Panc1 (cell line): ENCODE results near the gene LY9.

Source experiments
- TF ChIP-seq, protein P1 (sequence below): fragments of 450-650 bp; IDR thresholded peaks from 2 replicates; pipeline ENCODE4 v1.5.1; 2017; ENCODE audit warnings: mild to moderate bottlenecking
- TF ChIP-seq, protein P2 (sequence below), 2 experiments: IDR thresholded peaks; 2 replicates each; pipeline ENCODE4 v1.6.1; 2011 to 2012; ENCODE audit warnings: low read depth in 2 of 2, control low read depth in 1 of 2, low read length in 1 of 2, mild to moderate bottlenecking in 1 of 2, moderate library complexity in 1 of 2; ENCODE audit not compliant: insufficient read depth in 1 of 2

DNA sequence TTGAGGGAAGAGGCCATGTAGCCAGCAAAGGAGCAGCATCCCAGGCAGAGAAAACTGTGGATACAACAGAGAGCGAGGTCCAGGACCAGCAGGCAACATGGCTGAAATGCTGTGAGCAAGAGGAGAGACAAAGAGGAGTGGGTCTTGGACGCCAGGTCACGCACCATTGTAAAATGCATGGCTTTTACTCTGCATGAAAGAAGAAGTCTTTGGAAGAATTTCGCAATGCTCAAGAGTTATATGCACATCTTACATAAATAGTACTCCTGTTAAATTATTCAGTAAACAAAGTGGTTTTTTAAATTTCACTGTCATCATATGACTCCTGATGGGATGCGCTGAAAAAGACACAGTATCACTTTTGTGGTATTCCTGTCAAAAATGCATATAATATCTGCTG lies 63.2 kb downstream of the LY9 start:
- TF ChIP-seq, protein P1, sequence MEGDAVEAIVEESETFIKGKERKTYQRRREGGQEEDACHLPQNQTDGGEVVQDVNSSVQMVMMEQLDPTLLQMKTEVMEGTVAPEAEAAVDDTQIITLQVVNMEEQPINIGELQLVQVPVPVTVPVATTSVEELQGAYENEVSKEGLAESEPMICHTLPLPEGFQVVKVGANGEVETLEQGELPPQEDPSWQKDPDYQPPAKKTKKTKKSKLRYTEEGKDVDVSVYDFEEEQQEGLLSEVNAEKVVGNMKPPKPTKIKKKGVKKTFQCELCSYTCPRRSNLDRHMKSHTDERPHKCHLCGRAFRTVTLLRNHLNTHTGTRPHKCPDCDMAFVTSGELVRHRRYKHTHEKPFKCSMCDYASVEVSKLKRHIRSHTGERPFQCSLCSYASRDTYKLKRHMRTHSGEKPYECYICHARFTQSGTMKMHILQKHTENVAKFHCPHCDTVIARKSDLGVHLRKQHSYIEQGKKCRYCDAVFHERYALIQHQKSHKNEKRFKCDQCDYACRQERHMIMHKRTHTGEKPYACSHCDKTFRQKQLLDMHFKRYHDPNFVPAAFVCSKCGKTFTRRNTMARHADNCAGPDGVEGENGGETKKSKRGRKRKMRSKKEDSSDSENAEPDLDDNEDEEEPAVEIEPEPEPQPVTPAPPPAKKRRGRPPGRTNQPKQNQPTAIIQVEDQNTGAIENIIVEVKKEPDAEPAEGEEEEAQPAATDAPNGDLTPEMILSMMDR = no peak
- TF ChIP-seq, protein P2, sequence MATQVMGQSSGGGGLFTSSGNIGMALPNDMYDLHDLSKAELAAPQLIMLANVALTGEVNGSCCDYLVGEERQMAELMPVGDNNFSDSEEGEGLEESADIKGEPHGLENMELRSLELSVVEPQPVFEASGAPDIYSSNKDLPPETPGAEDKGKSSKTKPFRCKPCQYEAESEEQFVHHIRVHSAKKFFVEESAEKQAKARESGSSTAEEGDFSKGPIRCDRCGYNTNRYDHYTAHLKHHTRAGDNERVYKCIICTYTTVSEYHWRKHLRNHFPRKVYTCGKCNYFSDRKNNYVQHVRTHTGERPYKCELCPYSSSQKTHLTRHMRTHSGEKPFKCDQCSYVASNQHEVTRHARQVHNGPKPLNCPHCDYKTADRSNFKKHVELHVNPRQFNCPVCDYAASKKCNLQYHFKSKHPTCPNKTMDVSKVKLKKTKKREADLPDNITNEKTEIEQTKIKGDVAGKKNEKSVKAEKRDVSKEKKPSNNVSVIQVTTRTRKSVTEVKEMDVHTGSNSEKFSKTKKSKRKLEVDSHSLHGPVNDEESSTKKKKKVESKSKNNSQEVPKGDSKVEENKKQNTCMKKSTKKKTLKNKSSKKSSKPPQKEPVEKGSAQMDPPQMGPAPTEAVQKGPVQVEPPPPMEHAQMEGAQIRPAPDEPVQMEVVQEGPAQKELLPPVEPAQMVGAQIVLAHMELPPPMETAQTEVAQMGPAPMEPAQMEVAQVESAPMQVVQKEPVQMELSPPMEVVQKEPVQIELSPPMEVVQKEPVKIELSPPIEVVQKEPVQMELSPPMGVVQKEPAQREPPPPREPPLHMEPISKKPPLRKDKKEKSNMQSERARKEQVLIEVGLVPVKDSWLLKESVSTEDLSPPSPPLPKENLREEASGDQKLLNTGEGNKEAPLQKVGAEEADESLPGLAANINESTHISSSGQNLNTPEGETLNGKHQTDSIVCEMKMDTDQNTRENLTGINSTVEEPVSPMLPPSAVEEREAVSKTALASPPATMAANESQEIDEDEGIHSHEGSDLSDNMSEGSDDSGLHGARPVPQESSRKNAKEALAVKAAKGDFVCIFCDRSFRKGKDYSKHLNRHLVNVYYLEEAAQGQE (IDR thresholded peaks at IDR 0.05; ENCODE audit: insufficient read depth in 1 of 2, low read depth in 2 of 2, low read length in 1 of 2) = no peak
